HepG2 (cell line): Measurements from ENCODE around the gene TRMT10C. TPM values are rescaled to one million over a fixed set of nuclear protein-coding genes. Genes with fewer than 3 reads are reported as not detected.

Experiments used
- IRX3 ChIP-seq: sonication (generic); formaldehyde crosslinking; IDR thresholded peaks from 2 replicates; pipeline ENCODE4 v1.8.1; 2023; ENCODE audit warnings: mild to moderate bottlenecking, low read depth, missing genetic modification reagents, borderline replicate concordance
- MED8 ChIP-seq: sonication (generic); formaldehyde crosslinking; IDR thresholded peaks from 2 replicates; pipeline ENCODE4 v1.8.1; 2023; ENCODE audit warnings: mild to moderate bottlenecking, missing genetic modification reagents; ENCODE audit not compliant: insufficient replicate concordance
- PAWR ChIP-seq: sonication (generic); formaldehyde crosslinking; IDR thresholded peaks from 2 replicates; pipeline ENCODE4 v1.4.0; 2020; ENCODE audit warnings: missing genetic modification reagents, mild to moderate bottlenecking, borderline replicate concordance
- XRCC5 ChIP-seq: fragments of 200-400 bp; formaldehyde crosslinking; optimal IDR thresholded peaks from 2 replicates; pipeline ENCODE3; 2017; ENCODE audit warnings: mild to moderate bottlenecking, low read length
- ZBTB21 ChIP-seq: sonication (generic); formaldehyde crosslinking; IDR thresholded peaks from 2 replicates; pipeline ENCODE4 v1.4.0; 2020; ENCODE audit warnings: missing genetic modification reagents
- ZNF7 ChIP-seq: IDR thresholded peaks from 2 replicates; pipeline ENCODE4 v1.6.1; 2016; ENCODE audit warnings: missing biosample characterization, missing genetic modification reagents
- ZNF781 ChIP-seq: sonication (generic); formaldehyde crosslinking; IDR thresholded peaks from 2 replicates; pipeline ENCODE4 v1.5.1; 2020; ENCODE audit warnings: borderline replicate concordance, mild to moderate bottlenecking, missing genetic modification reagents; ENCODE audit errors: not compliant biosample characterization
- ZNF788 ChIP-seq: sonication (generic); formaldehyde crosslinking; IDR thresholded peaks from 2 replicates; pipeline ENCODE4 v1.5.0; 2020; ENCODE audit warnings: mild to moderate bottlenecking, missing genetic modification reagents, borderline replicate concordance
- polyA plus RNA-seq, 8 experiments: library from polyadenylated mRNA; depleted of rRNA in 3 of 8; stranded (reverse) in 7 of 8; unstranded in 1 of 8; fragments of >200 nt; fragmentation: Illumina TruSeq in 4 of 8; extraction: Trizol in 4 of 8; gene quantifications; 2 replicates each; pipeline versions ENCODE4 v1.2.1 to v1.2.3, GENCODE V29; 2011 to 2016; ENCODE audit warnings: low read depth in 4 of 8, missing spikeins in 1 of 8, mixed read lengths in 1 of 8; ENCODE audit not compliant: insufficient read depth in 1 of 8
- total RNA-seq, 5 experiments: library from RNA; depleted of rRNA; stranded (reverse); fragments of >200 nt; fragmentation: Illumina TruSeq; extraction: Trizol; gene quantifications; 2 replicates each; pipeline ENCODE4 v1.2.3, GENCODE V29; 2016; ENCODE audit warnings: low read depth in 1 of 5
- TF ChIP-seq, protein P1 (sequence below): sonication (generic); formaldehyde crosslinking; IDR thresholded peaks from 2 replicates; pipeline ENCODE4 v1.5.1; 2020; ENCODE audit warnings: mild to moderate bottlenecking, missing genetic modification reagents, moderate library complexity
- TF ChIP-seq, protein P2 (sequence below): sonication (generic); formaldehyde crosslinking; IDR thresholded peaks from 2 replicates; pipeline ENCODE4 v1.8.0; 2023; ENCODE audit warnings: mild to moderate bottlenecking, missing genetic modification reagents
- TF ChIP-seq, protein P3 (sequence below): sonication (generic); formaldehyde crosslinking; conservative IDR thresholded peaks from 2 replicates; pipeline ENCODE4 v1.4.0; 2020; ENCODE audit warnings: mild to moderate bottlenecking, missing genetic modification reagents, moderate library complexity
- TF ChIP-seq, protein P4 (sequence below): fragments of 450-650 bp; IDR thresholded peaks from 2 replicates; pipeline ENCODE4 v1.6.1; 2017; ENCODE audit warnings: mild to moderate bottlenecking

Gene TRMT10C
- total and polyA plus RNA-seq, 2 of the 13 experiments (the other 11 are each of a cell fraction or from before 2014, with no cell fraction given) = 10.8 to 39.2 TPM

DNA sequence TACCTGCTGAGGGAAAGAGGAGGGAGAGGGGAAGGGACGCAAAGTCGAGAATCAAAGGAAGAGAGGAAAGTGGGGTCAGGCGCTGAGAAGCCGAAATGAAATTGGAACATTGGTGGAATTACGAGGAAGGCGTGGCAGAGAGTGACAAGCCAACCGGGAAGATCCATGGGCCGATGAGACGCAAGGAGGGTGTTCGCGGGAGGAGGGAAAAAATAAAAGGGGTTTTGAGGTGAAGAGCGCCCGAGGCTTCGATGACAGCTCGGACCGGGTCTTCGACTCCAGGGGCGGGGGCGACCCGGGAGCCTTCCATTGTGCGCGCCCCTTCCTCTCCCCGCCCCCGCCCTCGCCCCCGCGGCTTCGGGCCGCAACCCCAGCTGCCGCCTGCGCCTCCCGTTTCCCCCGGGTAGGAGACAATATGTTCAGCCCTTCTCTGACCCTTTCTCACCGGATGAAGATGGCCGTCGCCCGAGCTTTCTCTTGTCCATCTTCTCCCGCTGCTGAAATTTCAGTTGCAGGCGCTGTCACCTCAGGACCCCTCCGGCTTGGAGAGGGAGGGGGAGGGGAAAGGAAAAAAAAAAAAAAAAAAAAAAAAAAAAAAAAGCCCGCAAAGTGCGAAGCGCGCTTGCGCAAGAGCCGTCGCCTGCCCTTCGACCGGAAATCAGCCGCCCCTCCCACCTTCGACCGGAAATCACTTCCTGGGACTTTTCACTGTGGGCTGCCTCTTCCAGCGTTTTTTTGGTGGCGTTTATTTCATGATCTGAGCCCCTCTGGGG, 48.8 kb upstream of the TRMT10C start, which contains the start of gene SENP7 (continued):
- TF ChIP-seq PAWR (CRISPR knock-in tag) (no peak), ZBTB21 (CRISPR knock-in tag) (no peak), MED8 (CRISPR knock-in tag) (peak; percentile 32), ZNF781 (CRISPR knock-in tag) (peak; percentile 69), XRCC5 (peak; percentile 26), IRX3 (CRISPR knock-in tag) (0 out of 2 replicates have a peak, but pooled peaks have one; percentile 73), ZNF7 (no peak), ZNF788 (CRISPR knock-in tag) (0 out of 2 replicates have a peak, but pooled peaks have one; percentile 26)
- TF ChIP-seq, protein P1, sequence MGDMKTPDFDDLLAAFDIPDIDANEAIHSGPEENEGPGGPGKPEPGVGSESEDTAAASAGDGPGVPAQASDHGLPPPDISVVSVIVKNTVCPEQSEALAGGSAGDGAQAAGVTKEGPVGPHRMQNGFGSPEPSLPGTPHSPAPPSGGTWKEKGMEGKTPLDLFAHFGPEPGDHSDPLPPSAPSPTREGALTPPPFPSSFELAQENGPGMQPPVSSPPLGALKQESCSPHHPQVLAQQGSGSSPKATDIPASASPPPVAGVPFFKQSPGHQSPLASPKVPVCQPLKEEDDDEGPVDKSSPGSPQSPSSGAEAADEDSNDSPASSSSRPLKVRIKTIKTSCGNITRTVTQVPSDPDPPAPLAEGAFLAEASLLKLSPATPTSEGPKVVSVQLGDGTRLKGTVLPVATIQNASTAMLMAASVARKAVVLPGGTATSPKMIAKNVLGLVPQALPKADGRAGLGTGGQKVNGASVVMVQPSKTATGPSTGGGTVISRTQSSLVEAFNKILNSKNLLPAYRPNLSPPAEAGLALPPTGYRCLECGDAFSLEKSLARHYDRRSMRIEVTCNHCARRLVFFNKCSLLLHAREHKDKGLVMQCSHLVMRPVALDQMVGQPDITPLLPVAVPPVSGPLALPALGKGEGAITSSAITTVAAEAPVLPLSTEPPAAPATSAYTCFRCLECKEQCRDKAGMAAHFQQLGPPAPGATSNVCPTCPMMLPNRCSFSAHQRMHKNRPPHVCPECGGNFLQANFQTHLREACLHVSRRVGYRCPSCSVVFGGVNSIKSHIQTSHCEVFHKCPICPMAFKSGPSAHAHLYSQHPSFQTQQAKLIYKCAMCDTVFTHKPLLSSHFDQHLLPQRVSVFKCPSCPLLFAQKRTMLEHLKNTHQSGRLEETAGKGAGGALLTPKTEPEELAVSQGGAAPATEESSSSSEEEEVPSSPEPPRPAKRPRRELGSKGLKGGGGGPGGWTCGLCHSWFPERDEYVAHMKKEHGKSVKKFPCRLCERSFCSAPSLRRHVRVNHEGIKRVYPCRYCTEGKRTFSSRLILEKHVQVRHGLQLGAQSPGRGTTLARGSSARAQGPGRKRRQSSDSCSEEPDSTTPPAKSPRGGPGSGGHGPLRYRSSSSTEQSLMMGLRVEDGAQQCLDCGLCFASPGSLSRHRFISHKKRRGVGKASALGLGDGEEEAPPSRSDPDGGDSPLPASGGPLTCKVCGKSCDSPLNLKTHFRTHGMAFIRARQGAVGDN (CRISPR knock-in tag) = peak; percentile 74
- TF ChIP-seq, protein P2, sequence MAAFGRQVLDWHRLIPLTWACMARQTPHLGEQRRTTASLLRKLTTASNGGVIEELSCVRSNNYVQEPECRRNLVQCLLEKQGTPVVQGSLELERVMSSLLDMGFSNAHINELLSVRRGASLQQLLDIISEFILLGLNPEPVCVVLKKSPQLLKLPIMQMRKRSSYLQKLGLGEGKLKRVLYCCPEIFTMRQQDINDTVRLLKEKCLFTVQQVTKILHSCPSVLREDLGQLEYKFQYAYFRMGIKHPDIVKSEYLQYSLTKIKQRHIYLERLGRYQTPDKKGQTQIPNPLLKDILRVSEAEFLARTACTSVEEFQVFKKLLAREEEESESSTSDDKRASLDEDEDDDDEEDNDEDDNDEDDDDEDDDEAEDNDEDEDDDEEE (CRISPR knock-in tag) = 0 out of 2 replicates have a peak, but pooled peaks have one; percentile 30
- TF ChIP-seq, protein P3, sequence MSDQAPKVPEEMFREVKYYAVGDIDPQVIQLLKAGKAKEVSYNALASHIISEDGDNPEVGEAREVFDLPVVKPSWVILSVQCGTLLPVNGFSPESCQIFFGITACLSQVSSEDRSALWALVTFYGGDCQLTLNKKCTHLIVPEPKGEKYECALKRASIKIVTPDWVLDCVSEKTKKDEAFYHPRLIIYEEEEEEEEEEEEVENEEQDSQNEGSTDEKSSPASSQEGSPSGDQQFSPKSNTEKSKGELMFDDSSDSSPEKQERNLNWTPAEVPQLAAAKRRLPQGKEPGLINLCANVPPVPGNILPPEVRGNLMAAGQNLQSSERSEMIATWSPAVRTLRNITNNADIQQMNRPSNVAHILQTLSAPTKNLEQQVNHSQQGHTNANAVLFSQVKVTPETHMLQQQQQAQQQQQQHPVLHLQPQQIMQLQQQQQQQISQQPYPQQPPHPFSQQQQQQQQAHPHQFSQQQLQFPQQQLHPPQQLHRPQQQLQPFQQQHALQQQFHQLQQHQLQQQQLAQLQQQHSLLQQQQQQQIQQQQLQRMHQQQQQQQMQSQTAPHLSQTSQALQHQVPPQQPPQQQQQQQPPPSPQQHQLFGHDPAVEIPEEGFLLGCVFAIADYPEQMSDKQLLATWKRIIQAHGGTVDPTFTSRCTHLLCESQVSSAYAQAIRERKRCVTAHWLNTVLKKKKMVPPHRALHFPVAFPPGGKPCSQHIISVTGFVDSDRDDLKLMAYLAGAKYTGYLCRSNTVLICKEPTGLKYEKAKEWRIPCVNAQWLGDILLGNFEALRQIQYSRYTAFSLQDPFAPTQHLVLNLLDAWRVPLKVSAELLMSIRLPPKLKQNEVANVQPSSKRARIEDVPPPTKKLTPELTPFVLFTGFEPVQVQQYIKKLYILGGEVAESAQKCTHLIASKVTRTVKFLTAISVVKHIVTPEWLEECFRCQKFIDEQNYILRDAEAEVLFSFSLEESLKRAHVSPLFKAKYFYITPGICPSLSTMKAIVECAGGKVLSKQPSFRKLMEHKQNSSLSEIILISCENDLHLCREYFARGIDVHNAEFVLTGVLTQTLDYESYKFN (CRISPR knock-in tag) = 0 out of 2 replicates have a peak, but pooled peaks have one; percentile 28
- TF ChIP-seq, protein P4, sequence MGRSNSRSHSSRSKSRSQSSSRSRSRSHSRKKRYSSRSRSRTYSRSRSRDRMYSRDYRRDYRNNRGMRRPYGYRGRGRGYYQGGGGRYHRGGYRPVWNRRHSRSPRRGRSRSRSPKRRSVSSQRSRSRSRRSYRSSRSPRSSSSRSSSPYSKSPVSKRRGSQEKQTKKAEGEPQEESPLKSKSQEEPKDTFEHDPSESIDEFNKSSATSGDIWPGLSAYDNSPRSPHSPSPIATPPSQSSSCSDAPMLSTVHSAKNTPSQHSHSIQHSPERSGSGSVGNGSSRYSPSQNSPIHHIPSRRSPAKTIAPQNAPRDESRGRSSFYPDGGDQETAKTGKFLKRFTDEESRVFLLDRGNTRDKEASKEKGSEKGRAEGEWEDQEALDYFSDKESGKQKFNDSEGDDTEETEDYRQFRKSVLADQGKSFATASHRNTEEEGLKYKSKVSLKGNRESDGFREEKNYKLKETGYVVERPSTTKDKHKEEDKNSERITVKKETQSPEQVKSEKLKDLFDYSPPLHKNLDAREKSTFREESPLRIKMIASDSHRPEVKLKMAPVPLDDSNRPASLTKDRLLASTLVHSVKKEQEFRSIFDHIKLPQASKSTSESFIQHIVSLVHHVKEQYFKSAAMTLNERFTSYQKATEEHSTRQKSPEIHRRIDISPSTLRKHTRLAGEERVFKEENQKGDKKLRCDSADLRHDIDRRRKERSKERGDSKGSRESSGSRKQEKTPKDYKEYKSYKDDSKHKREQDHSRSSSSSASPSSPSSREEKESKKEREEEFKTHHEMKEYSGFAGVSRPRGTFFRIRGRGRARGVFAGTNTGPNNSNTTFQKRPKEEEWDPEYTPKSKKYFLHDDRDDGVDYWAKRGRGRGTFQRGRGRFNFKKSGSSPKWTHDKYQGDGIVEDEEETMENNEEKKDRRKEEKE = no peak
